Measurements from ENCODE around the gene LRRC1.

DNA sequence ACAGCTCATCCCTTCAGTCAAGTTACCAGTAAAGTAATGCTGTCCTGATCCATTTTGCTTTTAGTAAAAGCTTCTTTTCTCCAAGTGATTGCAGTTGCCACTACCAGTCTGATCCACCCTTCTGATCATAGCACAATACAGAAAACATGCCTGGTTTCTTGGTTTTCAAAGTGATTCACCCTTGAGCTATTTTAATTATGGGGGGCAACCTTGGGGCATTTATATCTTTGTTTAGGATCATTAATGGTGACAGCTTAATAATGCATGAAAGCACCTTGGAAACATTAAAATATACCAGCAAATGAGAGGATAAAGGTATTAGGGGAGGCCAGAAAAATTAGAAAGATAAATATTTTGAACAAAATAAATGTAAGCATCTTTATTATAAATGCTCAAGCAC, 38.4 kb downstream of the LRRC1 start:
- no peak for TF ChIP-seq GATA3 (IDR thresholded peaks at IDR 0.05; ENCODE audit: low read depth, low read length)
- no peak for TF ChIP-seq GATA2 (IDR thresholded peaks at IDR 0.05; ENCODE audit: low read depth, low read length)
